HEK293 (cell line): ENCODE measurements around the gene PKN1.

ENCODE experiments used
- CTCF ChIA-PET: fragments of 350-600 bp; formaldehyde crosslinking; extraction: SDS; loops from one replicate; lab custom pipeline; 2021; ENCODE audit warnings: antibody characterized with exemption; lab: Yijun Ruan, JAX
- POLR2A ChIA-PET: fragments of 300-600 bp; formaldehyde crosslinking; extraction: SDS; loops from one replicate; lab custom pipeline; 2020; ENCODE audit warnings: antibody characterized with exemption, inconsistent platforms; lab: Yijun Ruan, JAX
- H3K27ac ChIP-seq: fragments of 200-500 bp; sonication (Bioruptor generic); 2 replicates; pipeline ENCODE4 v1.5.1; 2014; ENCODE audit warnings: low read depth, low read length, control low read depth, inconsistent platforms; ENCODE audit errors: extremely low read depth
- H3K36me3 ChIP-seq, 2 experiments: fragments of 200-500 bp in 1 of 2; sonication (Bioruptor generic) in 1 of 2; 1 replicate in 1 of 2; 2 replicates in 1 of 2; pipeline ENCODE4 v1.5.1; 2014 to 2017; ENCODE audit warnings: inconsistent platforms in 2 of 2, low read length in 2 of 2; ENCODE audit not compliant: control insufficient read depth in 2 of 2, insufficient read depth in 1 of 2
- H3K4me1 ChIP-seq: fragments of 200-500 bp; sonication (Bioruptor generic); 2 replicates; pipeline ENCODE4 v1.5.1; 2014; ENCODE audit warnings: mild to moderate bottlenecking, low read length, inconsistent platforms; ENCODE audit not compliant: control insufficient read depth, insufficient read depth
- H3K4me3 ChIP-seq: 2 replicates; pipeline ENCODE4 v1.5.1; 2011; ENCODE audit warnings: low read depth, mild to moderate bottlenecking, control low read depth, low read length, moderate library complexity
- H3K9me3 ChIP-seq: fragments of 200-500 bp; sonication (Bioruptor generic); 2 replicates; pipeline ENCODE4 v1.5.1; 2014; ENCODE audit warnings: low read depth, low read length, inconsistent platforms; ENCODE audit not compliant: control insufficient read depth, insufficient read depth
- EGR2 ChIP-seq: fragments of 450-650 bp; formaldehyde crosslinking; IDR thresholded peaks from 2 replicates; pipeline ENCODE4 v1.5.1; 2016; ENCODE audit warnings: low read depth, missing biosample characterization, missing genetic modification characterization
- FEZF1 ChIP-seq: fragments of 450-650 bp; formaldehyde crosslinking; IDR thresholded peaks from 2 replicates; pipeline ENCODE4 v1.5.1; 2016; ENCODE audit warnings: missing biosample characterization, missing genetic modification characterization
- GLIS1 ChIP-seq: fragments of 450-650 bp; formaldehyde crosslinking; IDR thresholded peaks from 2 replicates; pipeline ENCODE4 v1.5.1; 2016; ENCODE audit warnings: missing biosample characterization, missing genetic modification characterization
- HOXA7 ChIP-seq: sonication (generic); formaldehyde crosslinking; IDR thresholded peaks from 2 replicates; pipeline ENCODE4 v1.8.1; 2022; ENCODE audit warnings: missing genetic modification reagents, borderline replicate concordance
- KLF10 ChIP-seq: fragments of 450-650 bp; IDR thresholded peaks from 2 replicates; pipeline ENCODE4 v1.5.1; 2018; ENCODE audit warnings: missing biosample characterization, mild to moderate bottlenecking, missing genetic modification characterization
- OSR2 ChIP-seq: fragments of 450-650 bp; formaldehyde crosslinking; IDR thresholded peaks from 2 replicates; pipeline ENCODE4 v1.5.1; 2016; ENCODE audit warnings: missing biosample characterization, missing genetic modification characterization
- ZBTB17 ChIP-seq: fragments of 450-650 bp; formaldehyde crosslinking; IDR thresholded peaks from 2 replicates; pipeline ENCODE4 v1.5.1; 2016; ENCODE audit warnings: missing biosample characterization, missing genetic modification characterization
- ZBTB8A ChIP-seq: fragments of 450-650 bp; formaldehyde crosslinking; IDR thresholded peaks from 2 replicates; pipeline ENCODE4 v1.5.1; 2016; ENCODE audit warnings: missing biosample characterization, missing genetic modification characterization
- ZFHX2 ChIP-seq: fragments of 450-650 bp; formaldehyde crosslinking; conservative IDR thresholded peaks from 2 replicates; pipeline ENCODE4 v1.5.1; 2016; ENCODE audit warnings: missing biosample characterization, missing genetic modification characterization
- ZNF175 ChIP-seq: fragments of 450-650 bp; formaldehyde crosslinking; IDR thresholded peaks from 2 replicates; pipeline ENCODE4 v1.5.1; 2016; ENCODE audit warnings: missing biosample characterization, missing genetic modification characterization
- ZNF202 ChIP-seq: fragments of 450-650 bp; formaldehyde crosslinking; IDR thresholded peaks from 2 replicates; pipeline ENCODE4 v1.5.1; 2016; ENCODE audit warnings: missing biosample characterization, missing genetic modification characterization, borderline replicate concordance
- ZNF292 ChIP-seq: fragments of 450-650 bp; formaldehyde crosslinking; IDR thresholded peaks from 2 replicates; pipeline ENCODE4 v1.5.1; 2016; ENCODE audit warnings: low read depth, missing biosample characterization, missing genetic modification characterization, borderline replicate concordance
- ZNF335 ChIP-seq: fragments of 450-650 bp; formaldehyde crosslinking; conservative IDR thresholded peaks from 2 replicates; pipeline ENCODE4 v1.5.1; 2016; ENCODE audit warnings: missing biosample characterization, missing genetic modification characterization
- ZNF623 ChIP-seq: fragments of 450-650 bp; formaldehyde crosslinking; IDR thresholded peaks from 2 replicates; pipeline ENCODE4 v1.5.1; 2016; ENCODE audit warnings: missing biosample characterization, missing genetic modification characterization
- ZNF776 ChIP-seq: fragments of 450-650 bp; formaldehyde crosslinking; IDR thresholded peaks from 2 replicates; pipeline ENCODE4 v1.5.0; 2017; ENCODE audit warnings: missing biosample characterization, missing genetic modification characterization, borderline replicate concordance
- ZNF843 ChIP-seq: fragments of 450-650 bp; formaldehyde crosslinking; IDR thresholded peaks from 2 replicates; pipeline ENCODE4 v1.5.1; 2016; ENCODE audit warnings: missing biosample characterization, missing genetic modification characterization
- TF ChIP-seq, protein P1 (sequence below): fragments of 450-650 bp; IDR thresholded peaks from 2 replicates; pipeline ENCODE4 v1.5.1; 2018; ENCODE audit warnings: missing biosample characterization, mild to moderate bottlenecking, missing genetic modification characterization
- TF ChIP-seq, protein P2 (sequence below): fragments of 450-650 bp; formaldehyde crosslinking; IDR thresholded peaks from 2 replicates; pipeline ENCODE4 v1.5.1; 2017; ENCODE audit warnings: missing biosample characterization, missing genetic modification characterization
- TF ChIP-seq, protein P3 (sequence below): fragments of 450-650 bp; formaldehyde crosslinking; IDR thresholded peaks from 2 replicates; pipeline ENCODE4 v1.5.1; 2016; ENCODE audit warnings: missing biosample characterization, missing genetic modification characterization
- TF ChIP-seq, protein P4 (sequence below): fragments of 450-650 bp; formaldehyde crosslinking; IDR thresholded peaks from 2 replicates; pipeline ENCODE4 v1.5.1; 2016; ENCODE audit warnings: missing biosample characterization, missing genetic modification characterization

Gene PKN1

DNA sequence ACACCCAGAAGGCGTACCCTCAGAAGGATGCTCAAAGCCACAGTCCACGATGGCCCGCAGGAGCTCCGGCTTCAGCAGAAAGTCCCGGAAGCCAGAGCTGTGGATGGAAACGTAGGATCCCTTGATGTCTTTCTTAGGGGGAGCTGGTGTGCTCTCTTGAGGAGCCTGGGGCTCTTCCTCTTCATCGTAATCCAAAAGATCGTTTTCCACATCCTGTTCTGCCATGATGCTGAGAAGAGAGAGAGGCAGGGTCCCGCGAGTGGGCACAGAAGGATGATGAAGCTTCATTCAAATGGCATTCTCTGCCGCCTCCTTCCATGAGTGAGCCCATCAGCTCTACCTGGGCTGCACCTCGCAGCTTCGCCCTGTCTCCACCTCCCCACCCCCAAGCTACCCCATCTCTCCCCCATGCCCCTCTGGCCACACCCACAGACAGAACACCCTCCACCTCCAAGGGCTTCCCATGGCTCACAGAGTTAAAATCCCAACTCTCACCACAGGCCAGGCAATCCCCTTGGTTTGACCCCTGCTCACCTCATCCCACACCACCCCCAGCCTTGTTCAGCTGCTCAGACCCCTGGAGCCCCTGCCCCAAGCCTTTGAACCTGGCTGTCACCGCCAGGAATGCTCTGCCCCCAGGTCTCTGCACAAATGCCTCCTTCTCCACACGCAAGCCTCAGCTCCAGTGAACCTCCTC, 20.0 kb upstream of the PKN1 start:
- peaks cover 17% of the 10 kb centered on the region for H3K4me1 ChIP-seq
- H3K27ac ChIP-seq: peak overlapping the region; percentile 58
- ChIA-PET POLR2A (interaction anchor here (0.6 to 1.0 kb wide), 3 partner anchors 19 to 55 kb away, joined by 4 read pairs; no protein-coding TSS in a partner anchor), CTCF (interaction anchor here (0.6 kb wide), 1 partner anchor 22 kb away, joined by 3 read pairs; no protein-coding TSS in a partner anchor)
- H3K36me3 ChIP-seq: peaks cover 29 to 78% of the 10 kb centered on the region in 2 experiments
- no peaks in the 10 kb centered on the region for H3K9me3 ChIP-seq
- TF ChIP-seq ZNF623: no peak
- TF ChIP-seq, protein P1, sequence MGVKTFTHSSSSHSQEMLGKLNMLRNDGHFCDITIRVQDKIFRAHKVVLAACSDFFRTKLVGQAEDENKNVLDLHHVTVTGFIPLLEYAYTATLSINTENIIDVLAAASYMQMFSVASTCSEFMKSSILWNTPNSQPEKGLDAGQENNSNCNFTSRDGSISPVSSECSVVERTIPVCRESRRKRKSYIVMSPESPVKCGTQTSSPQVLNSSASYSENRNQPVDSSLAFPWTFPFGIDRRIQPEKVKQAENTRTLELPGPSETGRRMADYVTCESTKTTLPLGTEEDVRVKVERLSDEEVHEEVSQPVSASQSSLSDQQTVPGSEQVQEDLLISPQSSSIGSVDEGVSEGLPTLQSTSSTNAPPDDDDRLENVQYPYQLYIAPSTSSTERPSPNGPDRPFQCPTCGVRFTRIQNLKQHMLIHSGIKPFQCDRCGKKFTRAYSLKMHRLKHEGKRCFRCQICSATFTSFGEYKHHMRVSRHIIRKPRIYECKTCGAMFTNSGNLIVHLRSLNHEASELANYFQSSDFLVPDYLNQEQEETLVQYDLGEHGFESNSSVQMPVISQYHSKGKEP: no peak
- TF ChIP-seq ZNF335: no peak
- TF ChIP-seq, protein P2, sequence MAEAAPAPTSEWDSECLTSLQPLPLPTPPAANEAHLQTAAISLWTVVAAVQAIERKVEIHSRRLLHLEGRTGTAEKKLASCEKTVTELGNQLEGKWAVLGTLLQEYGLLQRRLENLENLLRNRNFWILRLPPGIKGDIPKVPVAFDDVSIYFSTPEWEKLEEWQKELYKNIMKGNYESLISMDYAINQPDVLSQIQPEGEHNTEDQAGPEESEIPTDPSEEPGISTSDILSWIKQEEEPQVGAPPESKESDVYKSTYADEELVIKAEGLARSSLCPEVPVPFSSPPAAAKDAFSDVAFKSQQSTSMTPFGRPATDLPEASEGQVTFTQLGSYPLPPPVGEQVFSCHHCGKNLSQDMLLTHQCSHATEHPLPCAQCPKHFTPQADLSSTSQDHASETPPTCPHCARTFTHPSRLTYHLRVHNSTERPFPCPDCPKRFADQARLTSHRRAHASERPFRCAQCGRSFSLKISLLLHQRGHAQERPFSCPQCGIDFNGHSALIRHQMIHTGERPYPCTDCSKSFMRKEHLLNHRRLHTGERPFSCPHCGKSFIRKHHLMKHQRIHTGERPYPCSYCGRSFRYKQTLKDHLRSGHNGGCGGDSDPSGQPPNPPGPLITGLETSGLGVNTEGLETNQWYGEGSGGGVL (tag by site-specific recombination): no peak
- no peak for TF ChIP-seq ZNF292
- peak; percentile 57 for TF ChIP-seq EGR2 (tag by site-specific recombination)
- no peak for TF ChIP-seq OSR2 (tag by site-specific recombination)
- TF ChIP-seq ZNF202 (tag by site-specific recombination): no peak
- TF ChIP-seq ZFHX2: peak; percentile 69
- no peak for TF ChIP-seq HOXA7 (CRISPR knock-in tag)
- TF ChIP-seq ZNF175 (tag by site-specific recombination): no peak
- H3K4me3 ChIP-seq: no peak overlapping the region

DNA sequence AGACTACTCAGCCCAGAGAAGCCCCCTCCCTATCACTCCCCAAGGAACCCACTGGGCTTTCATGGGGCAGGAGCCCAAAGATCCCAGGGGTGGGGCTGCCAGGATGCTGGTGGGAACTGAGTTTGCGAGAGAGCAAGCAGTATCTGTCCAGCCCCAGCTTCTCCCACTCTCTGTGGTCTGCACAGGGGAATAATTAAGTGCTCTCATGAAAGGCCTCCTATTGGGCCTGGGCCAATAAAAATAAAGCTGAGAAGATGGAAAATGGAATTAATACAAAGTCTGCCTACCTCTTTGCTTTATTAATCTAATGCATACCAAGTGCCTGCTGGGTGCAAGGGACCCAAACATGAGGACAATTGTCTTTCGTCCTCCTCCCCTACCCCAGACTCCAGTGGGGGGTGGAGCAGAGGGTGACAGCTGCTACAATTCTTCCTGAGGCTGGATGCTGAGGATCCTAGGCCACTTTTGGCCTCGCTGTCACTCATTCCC, 19.4 kb upstream of the PKN1 start:
- peak overlapping the region; percentile 58; the same call in 1 of the 2 replicates for H3K27ac ChIP-seq
- CTCF ChIA-PET: interaction anchor here (0.6 to 3.3 kb wide), 5 partner anchors 7 to 277 kb away, joined by 3 to 19 read pairs (median 4); partner anchors contain the start of gene ASF1B
- H3K36me3 ChIP-seq: peaks cover 27 to 72% of the 10 kb centered on the region in 2 experiments
- POLR2A ChIA-PET: interaction anchor here (0.6 to 1.0 kb wide), 2 partner anchors 19 to 46 kb away, joined by 4 read pairs; no protein-coding TSS in a partner anchor
- no peaks in the 10 kb centered on the region for H3K9me3 ChIP-seq
- H3K4me3 ChIP-seq: no peak overlapping the region
- H3K4me1 ChIP-seq: peaks cover 17% of the 10 kb centered on the region
- TF ChIP-seq KLF10 (tag by site-specific recombination): 0 out of 2 replicates have a peak, but pooled peaks have one; percentile 41
- peak; percentile 32; the same call in 1 of the 2 replicates for TF ChIP-seq FEZF1 (tag by site-specific recombination)
- TF ChIP-seq, protein P2 (tag by site-specific recombination): peak; percentile 35; the same call in 1 of the 2 replicates
- 0 out of 2 replicates have a peak, but pooled peaks have one; percentile 36 for TF ChIP-seq ZBTB8A
- no peak for TF ChIP-seq ZNF776 (tag by site-specific recombination)
- TF ChIP-seq ZNF843: no peak
- peak; percentile 16; the same call in 1 of the 2 replicates for TF ChIP-seq GLIS1 (tag by site-specific recombination)
- TF ChIP-seq, protein P3, sequence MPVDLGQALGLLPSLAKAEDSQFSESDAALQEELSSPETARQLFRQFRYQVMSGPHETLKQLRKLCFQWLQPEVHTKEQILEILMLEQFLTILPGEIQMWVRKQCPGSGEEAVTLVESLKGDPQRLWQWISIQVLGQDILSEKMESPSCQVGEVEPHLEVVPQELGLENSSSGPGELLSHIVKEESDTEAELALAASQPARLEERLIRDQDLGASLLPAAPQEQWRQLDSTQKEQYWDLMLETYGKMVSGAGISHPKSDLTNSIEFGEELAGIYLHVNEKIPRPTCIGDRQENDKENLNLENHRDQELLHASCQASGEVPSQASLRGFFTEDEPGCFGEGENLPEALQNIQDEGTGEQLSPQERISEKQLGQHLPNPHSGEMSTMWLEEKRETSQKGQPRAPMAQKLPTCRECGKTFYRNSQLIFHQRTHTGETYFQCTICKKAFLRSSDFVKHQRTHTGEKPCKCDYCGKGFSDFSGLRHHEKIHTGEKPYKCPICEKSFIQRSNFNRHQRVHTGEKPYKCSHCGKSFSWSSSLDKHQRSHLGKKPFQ: peak; percentile 92
- TF ChIP-seq, protein P4, sequence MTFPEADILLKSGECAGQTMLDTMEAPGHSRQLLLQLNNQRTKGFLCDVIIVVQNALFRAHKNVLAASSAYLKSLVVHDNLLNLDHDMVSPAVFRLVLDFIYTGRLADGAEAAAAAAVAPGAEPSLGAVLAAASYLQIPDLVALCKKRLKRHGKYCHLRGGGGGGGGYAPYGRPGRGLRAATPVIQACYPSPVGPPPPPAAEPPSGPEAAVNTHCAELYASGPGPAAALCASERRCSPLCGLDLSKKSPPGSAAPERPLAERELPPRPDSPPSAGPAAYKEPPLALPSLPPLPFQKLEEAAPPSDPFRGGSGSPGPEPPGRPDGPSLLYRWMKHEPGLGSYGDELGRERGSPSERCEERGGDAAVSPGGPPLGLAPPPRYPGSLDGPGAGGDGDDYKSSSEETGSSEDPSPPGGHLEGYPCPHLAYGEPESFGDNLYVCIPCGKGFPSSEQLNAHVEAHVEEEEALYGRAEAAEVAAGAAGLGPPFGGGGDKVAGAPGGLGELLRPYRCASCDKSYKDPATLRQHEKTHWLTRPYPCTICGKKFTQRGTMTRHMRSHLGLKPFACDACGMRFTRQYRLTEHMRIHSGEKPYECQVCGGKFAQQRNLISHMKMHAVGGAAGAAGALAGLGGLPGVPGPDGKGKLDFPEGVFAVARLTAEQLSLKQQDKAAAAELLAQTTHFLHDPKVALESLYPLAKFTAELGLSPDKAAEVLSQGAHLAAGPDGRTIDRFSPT (tag by site-specific recombination): 0 out of 2 replicates have a peak, but pooled peaks have one; percentile 13
- TF ChIP-seq ZBTB17 (tag by site-specific recombination): peak; percentile 60
- 0 out of 2 replicates have a peak, but pooled peaks have one; percentile 46 for TF ChIP-seq EGR2 (tag by site-specific recombination)
